PC-9 (cell line): Measurements from ENCODE around the gene NHS.

Experiments
- CTCF ChIP-seq: fragments of 200-600 bp; sonication (generic); conservative IDR thresholded peaks from 2 replicates; pipeline ENCODE4 v1.6.1; 2017; ENCODE audit warnings: mixed run types, antibody characterized with exemption, mild to moderate bottlenecking, moderate library complexity
- EZH2 ChIP-seq: fragments of 200-600 bp; sonication (generic); IDR thresholded peaks from 2 replicates; pipeline ENCODE4 v1.8.0; 2017; ENCODE audit warnings: antibody characterized with exemption, low read depth

- no peak for TF ChIP-seq CTCF
- no peak for TF ChIP-seq EZH2
These were observed 151.0 kb downstream of the NHS start for GRCh38 chrX:17525762-17526555.
